HT1080 (cell line): ENCODE measurements around the gene HES7. TPM values are rescaled to one million over a fixed set of nuclear protein-coding genes. Genes with fewer than 3 reads are reported as not detected.

Source experiments
- DNase-seq: peaks from one replicate; pipeline ENCODE4 v3.0.0-alpha.2; 2015; ENCODE audit warnings: low read depth
- total RNA-seq: library from RNA; depleted of rRNA; stranded (reverse); fragments of >200 nt; shearing (Covaris generic); gene quantifications from 2 replicates; pipeline ENCODE4 v1.2.3, GENCODE V29; 2014

HES7 gene
- total RNA-seq, 1 experiment from 2014 or later: 1.8 TPM

DNA sequence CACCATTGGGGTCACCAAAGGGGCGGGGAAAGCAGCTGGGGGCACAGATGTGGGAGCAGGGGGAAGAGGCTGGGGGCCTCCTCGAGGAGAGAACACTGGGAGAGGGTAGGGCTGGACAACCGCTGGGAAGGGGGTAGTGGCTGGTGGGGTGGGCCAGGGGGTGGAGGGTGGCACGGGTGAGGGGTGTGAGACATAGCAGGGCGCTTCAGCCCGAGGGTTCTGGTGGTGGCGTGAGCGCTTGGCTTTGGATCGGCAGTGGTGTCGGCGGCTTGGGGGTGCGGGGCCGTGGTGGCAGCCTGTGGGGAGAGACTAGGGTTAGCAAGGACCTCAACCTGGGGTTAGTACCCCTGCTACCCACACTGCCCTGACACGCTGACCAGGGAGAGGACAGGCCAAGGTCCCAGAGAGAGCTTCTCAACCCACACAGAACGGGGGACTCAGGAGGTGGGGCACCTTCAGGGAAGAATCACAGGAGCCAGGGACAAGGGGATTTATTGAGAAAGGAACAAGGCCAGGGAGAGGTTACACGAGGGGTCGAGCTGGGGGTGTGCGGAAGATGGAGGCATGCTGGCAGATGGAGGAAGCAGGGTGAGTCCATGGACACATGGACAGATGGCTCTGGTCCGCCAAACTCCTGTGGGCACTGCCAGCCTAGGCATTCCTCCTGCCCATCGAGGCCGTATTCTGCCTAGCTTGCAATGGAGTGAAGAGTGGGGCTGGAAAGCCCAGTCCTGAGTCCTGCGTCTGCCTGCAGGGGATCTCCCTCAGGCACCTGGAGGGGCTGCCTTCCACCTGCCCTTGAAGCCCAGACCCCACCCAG, 19.9 kb upstream of the HES7 start:
- DNase-seq: no peak

DNA sequence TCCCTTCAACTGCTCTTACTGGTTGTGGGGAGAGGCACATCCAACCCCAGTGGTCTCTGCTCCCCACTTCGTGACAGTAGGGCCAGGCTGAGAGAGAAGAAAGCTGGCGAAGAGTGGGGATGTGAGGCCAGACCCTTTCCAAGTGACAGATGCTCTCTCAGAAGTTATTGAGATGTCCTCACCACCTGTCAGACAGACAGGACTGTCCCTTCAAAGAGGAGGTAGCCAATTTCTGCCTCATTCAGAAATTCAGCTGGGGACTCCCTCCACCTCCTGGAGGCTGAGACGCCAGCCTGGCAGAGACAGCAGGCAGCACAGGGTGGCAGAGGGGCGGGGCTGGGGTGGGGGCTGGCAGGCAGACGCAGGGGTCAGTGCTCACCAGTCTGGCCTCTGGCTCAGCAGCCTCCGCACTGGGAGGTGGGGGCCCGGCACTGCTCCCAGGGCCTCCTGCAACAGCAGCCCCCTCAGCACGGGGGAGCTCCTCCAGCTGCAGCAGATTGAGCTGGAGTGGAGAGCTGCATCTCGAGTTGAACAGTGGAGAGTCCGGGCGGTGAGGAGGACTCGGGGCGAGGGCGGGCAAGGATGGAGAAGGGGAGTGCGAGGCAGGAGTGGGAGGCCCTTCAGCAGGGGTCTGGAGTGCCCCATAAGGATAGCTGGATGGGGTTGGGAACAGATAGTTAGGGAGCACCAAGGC, 19.1 kb upstream of the HES7 start:
- DNase-seq: no peak

DNA sequence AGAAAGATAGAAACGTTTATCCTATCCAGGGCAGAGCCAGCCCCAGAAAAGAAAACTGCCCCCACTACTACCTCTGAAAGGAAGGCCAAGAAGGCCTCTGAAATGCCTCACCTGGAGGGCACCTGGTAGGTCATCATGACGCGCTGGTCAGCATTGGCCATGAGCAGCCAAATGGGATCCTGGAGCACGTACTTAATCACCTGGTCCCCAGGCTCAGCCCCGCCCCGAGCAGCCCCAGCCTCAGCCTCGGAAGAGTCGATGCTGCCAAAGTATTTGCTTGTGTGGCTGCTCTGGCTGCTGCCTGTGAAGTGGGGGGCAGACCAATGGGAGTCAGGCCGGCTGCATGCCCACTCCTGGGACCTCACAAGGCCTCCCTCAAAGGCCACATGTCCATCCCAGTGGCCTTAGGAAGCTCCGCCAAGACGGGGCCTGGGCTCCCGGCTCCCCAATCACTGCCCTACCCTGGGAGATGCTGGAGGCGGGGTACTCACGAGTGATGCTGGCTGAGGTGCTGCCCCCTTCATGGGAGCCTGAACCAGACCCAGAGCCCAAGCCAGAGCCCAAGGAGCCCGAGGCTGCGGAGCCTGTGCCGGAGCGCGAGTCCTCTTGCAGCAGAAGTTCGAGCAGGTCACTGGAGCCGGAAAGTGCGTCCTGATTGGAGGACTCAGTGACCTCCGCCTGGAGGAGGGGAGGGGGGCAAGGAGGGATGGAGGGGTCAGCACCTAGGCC, 18.4 kb upstream of the HES7 start:
- DNase-seq: no peak

DNA sequence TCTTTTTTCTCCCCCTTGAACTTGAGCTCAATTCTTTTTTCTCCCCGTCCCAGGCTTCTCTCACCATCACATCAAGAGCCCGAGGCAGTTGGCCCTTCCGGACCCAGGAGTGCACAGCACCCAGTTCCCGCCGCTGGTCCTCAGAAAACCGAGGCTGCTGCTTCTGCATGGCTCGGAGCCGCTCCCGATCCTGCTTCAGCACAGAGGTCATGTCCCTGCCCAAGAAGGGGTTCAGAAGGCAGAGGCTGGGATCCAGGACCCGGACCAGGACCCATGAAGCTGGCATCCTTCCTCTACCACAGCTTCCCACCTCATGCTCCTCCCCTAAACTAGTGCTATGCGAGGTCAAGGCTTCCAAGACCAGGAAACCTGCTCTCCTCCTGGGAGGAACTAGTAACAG, 17.8 kb upstream of the HES7 start:
- no peak for DNase-seq

DNA sequence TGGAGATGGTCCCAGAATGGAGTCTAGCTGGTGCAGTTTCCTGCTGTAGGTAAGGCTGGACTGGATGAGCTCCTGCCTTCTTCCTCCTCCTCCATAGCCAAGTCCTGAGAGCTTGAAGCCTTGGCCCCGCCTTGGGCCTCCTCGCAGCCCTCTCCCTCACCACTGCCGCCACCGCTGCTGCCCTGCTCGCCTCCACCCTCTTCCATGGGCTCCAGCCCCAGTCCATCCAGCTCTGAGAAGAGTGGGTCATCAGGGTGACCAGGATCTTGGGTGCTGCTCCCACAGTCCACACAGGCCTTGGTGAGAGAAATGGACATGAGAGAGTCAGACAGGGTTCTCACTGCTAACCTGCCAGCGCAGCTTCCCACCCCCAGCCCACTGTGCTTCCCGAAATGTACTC, 17.1 kb upstream of the HES7 start:
- DNase-seq: no peak

DNA sequence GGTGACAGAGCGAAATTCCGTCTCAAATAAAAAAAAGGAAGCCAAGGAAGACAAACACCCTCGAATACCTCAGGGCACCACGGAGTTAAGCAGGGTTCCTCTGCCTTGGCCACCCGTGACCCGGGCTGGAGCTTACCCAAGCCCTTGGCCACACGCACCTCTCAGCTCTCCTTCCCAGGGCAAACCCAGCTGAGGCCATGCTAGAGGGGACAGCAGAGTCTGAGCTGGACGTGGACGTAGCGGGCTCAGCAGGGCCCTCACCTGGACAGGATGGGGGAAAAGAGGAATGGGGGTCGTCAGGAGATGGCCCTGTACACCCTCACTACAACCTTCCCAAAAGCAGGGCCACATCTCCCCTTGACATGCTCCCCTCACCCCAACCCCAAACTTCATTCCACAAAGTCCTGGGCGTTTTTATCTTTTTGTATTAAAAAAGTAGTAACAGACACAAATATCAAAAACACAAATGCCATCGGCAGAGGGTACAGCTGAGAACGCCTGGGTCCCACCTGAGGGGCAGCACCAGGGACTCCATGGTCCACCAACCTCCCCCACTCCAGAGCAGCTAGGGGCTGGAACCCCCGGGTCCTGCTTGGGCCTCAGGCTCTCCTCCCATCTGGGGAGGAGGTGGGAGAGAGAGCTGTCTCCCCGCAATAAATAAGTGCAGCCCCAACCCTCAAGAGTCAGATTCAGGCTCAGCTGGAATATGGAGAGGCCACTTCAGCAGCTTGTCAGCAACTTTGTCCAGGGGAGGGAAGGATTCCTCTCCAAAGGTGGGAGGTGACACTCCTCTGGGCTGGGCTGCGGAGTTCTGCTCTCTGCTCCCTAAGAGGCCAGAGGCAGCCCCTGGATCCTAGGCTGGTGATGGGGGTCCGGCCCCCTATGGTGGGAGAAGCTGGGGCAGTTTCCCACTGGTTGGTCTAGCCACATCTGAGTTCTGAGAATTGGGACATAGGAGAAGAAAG, 16.4 kb upstream of the HES7 start:
- no peak for DNase-seq

DNA sequence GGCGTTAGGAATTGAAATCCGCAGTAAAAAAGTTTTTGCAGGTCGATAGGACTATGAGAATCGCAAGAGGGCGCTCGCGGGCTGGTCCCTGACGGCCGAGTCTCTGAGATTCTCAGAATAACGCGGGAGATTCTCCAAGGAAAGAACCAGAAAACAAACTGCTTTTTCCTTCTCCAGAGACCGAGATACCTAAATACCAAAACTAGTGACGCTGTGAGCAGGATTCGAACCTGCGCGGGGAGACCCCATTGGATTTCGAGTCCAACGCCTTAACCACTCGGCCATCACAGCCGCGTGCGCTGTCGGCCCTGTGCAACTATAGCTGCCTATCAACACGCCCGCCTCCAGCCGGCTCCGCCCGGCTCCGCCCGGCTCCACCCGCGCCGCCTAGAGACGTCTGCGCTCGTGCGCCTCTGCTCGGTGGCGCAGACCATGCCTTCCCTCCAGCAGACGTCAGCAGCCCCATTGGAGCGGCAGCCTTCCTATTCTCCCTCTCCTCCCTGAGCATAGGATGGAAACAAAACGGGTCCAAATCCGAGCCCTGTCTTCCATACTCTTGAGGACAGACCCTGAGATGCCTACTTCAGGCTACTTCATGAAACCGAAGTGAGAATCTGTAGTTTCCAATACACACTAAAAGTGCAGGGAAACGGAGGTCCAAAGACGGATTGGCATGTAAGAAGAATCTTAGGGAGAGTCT, 14.9 kb upstream of the HES7 start:
- peak; percentile 98 for DNase-seq

DNA sequence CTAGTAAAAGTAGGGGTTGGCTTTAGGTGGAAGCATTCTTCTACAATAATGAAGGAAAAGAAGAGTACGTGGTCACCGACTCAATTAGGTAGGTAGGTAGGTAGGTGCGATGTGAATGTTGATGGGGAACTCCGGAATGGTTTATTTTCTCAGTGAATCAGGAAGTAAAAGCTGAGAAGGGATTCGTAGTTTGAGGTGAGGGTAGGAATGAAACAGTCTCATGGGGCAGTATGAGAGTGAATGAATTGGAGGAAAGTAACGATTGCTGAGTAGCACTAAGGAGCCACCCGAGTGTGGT, 14.4 kb upstream of the HES7 start:
- DNase-seq: no peak

DNA sequence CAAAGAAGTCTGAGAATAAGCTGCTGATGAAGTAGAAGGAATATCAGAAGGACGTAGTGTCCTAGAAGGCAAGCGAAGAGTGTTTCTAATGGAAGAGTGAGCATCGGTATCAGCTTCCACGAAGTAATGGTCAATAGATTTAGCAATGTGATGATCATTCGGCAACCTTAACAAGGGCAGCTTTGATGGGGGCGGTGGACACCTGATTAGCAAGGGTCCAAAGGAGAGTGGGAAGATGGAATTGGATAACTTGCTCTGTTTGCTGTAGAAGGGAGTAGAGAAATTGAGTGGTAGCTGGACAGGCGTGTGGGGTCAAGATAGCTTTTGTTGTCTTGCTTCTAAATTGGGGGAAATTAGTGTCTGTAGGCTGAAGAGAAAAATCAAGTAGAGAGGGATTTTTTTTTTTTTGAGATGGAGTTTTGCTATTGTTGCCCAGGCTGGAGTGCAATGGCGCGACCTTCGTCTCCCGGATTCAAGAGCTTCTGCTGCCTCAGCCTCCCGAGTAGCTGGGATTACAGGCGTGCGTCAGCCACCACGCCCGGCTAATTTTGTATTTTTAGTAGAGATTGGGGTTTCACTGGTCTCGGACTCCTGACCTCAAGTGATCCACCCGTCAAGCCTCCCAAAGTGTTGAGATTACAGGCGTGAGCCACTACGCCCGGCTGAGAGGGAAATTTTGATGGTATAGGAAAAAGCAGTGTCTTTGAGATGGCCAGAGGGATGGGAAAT, 13.9 kb upstream of the HES7 start:
- DNase-seq: no peak

DNA sequence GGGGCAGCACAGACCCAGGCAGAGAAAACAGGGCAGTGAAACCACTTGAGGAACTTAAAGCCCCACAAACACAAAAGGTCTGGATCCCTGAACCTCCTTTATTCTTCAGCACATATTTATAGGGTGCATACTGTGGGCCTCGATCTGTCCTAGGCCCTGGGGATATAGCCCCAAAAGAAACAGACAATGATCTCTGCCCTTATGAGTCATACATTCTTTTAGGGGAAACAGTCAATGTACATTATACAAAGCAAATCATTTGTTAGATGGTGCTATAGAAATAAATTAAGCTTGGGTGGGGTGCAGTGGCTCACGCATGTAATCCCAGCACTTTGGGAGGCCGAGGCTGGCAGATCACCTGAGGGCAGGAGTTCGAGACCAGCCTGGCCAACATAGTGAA, 10.0 kb upstream of the HES7 start:
- DNase-seq: no peak

DNA sequence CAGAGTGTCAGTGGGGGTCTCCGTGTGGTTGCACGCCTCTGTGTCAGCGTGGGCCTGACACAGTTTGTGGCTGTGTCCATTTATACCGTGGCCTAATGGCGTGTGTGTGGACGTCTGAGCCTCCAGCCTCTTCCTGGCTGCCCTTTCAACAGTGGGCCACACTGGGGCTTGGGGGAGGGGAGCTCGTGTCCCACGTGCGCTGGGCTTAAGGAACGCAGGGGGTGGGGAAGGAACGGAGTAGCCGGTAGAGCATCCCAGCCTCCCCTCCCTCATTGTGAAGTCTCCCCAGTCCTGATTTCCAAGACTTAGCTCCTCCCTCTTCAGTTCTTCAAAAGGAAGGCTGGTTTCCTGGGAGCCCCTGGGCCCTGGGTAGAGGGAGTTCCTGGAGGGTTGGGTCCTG, 9.5 kb upstream of the HES7 start:
- no peak for DNase-seq

DNA sequence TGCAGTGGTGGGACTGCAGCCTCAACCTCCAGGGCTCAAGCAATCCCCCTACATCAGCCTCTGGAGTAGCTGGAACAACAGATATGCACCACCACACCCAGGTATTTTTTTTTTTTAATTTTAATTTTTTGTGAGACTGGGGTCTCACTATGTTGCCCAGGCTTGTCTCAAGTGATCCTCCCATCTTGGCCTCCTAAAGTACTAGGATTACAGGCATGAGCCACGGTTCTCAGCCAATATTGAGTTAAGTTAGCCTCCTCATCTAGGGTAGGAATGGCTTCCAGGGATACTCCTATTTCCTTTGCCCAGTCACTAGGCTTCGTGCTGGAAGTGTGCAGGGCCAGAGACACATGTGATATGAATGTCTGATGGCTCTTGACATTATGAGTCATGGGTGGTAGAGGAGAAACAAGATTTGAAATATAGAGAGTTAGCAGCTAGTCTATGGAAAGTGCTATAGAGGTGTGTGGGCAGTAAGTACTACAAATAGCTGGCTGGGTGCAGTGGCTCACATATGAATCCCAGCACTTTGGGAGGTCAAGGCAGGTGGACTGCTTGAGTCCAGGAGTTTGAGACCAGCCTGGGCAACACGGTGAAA, 8.0 kb upstream of the HES7 start:
- DNase-seq: peak; percentile 72

DNA sequence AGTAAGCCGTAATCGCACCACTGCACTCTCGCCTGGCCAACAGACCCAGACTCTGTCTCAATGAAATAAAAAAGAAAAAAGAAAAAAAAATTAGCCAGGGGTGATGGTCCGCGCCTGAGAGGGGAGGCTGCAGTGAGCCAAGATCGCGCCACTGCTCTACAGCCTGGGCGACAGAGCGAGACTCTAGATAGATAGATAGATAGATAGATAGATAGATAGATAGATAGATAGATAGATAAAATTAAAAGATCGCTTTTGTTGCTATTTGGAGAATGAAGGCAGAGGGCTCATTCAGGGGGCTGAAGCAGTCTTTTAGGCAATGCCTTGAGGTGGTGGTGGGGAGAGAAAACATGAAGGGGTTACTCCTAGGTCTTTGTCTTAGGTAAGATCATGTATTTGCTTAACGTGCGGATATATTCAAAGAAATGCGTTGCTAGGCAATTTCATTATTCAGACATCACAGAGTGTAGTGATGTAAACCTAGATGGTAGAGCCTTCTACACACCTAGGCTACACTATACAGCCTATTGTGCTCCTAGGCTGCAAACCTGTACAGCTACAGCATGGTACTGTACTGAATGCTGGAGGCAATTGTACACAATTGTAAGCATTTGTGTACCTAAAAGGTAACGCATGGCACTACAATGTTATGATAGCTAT, 4.3 kb upstream of the HES7 start:
- no peak for DNase-seq

DNA sequence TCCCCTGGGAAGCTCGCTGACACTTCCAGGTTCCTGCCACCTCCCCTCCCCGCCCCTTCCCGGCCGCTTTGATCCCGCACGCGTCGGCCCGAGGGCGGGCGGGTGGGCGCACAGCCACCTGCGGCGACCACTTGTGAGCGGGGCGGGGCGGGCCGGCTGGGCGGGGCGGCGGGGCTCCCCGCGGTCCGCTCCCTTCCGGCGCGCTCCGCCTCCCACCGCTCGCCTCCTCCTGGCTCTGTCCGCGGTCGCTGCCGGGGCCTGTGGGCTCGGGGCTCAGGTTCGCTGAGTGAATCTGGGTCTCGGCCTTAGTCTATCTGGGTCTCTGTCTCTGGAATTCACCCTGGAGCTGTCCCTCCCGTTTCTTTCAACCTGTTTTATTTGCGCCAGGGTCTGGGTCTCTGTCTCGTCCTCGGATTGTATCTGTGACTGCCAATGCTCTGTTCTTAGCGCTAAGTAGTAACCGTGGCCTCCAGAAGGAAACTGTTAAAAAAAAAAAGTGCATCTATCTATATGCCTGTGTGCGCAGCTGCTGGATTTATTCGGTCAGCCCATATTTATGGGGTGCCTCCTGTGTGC, 2.7 kb upstream of the HES7 start:
- peak; percentile 48 for DNase-seq

DNA sequence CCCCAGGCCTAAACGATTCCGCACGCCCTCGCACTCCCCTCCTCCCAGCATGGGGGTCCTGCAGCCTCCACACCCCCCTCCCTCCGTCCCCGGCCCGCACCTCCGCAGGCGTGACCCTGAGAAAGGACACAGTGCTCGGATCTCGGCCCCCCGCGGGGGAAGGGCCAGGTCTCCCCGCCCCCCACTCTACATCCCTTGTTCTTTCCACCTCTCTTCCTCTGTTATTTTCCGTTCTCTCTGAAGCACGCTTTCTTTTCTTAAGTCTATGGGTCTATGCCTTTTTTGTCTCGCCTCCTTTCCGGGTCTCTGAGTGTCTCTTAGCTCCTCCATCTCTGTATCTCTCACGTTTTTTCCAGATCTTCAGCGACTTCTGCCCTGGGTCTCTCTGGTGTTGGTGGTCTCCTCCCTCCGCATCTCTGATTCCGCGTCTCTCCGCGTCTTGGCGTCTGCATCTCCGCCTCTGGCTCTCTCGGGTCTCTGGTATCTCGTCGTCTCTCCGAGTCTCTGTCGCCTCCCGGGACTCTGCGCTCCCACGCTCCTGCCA, 2.1 kb upstream of the HES7 start:
- peak; percentile 41 for DNase-seq

DNA sequence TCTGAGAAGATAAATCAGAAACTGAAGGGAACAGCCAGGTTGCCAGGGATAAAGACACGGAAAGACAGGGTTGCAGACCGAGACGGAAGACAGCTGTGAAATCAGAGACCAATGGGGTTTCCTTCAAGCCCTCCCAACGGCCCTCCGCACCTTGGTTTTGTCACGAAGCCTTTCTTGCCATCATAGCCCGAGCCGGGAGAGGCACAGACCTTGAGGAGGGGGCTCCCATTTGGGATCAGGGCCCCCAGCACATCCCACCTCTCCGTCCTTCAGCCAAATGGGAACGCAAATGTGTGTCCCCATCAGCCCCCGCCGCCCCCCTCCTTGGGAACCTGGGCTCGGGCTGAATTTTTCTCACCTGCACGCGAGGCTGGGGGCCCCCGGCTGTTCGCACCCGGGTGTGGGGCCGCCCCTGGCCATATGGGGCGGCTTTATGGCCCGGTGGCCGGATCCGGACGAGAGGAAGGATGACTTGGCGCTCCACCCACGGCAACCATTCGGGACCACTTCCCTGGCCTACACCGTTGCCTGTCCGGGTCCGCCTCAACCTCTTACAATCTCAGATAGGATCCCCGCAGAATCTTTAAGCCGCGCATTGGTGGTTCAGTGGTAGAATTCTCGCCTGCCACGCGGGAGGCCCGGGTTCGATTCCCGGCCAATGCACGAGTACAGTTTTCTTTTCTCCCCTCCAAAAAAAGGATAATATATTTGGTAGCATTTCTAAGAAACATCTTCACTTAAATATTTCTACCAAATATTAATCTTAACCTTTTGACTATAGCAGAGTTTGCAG, 1.4 kb upstream of the HES7 start:
- peak; percentile 80 for DNase-seq

DNA sequence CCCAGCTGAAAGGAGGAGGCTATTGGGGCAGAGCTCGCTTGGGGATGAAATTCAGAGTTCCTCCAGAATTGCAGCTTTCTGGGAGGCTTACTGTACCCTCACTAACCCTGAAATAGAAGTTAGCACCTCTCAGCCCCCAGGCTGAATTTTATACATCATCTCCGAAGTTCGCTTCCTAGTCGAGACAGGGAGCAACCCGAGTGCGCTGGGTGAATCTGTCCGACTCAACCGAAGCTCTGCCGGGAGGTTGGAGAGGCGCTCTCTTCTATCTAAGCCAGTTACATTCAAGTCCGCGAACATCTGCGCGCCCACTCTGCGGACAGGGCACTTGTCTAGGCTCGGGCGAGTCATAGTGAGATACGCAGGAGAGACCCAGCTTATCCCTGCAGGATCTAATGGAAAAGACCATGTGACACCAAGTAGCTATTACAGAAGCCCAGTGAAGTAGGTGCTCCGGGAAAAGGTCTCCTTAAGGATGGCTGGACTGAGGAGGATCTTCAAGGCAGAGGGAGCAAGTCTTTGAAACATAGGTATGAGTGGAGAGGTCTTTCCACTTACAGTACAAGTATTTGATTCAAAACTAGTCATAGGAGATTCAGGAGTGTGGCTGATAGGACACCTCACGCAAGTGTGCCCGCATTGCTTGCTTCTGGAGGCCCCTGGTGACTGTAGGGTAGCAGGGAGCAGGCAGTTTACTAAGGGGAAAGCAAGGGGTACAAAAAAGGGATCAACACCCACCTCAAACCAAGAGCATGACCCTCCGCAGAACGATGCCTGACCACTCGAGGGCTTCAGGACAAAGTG, 646 bp upstream of the HES7 start:
- no peak for DNase-seq
